H9 (cell line): ENCODE measurements around the gene RGL1. TPM values are rescaled to one million over a fixed set of nuclear protein-coding genes. Genes with fewer than 3 reads are reported as not detected.

ENCODE experiments used
- DNase-seq: peaks from one replicate; pipeline ENCODE4 v3.0.0-alpha.2; 2017
- H2AFZ ChIP-seq: one replicate; pipeline ENCODE4 v1.6.1; 2013; ENCODE audit warnings: mild to moderate bottlenecking, low read length, control low read depth, moderate library complexity
- H2AK5ac ChIP-seq: 2 replicates; pipeline ENCODE4 v1.6.1; 2013; ENCODE audit warnings: low read length, control low read depth, mixed read lengths; ENCODE audit not compliant: insufficient read length
- H2BK120ac ChIP-seq: one replicate; pipeline ENCODE4 v1.6.1; 2013; ENCODE audit warnings: low read depth, mild to moderate bottlenecking, low read length, control low read depth, inconsistent platforms; ENCODE audit not compliant: poor library complexity, severe bottlenecking
- H2BK12ac ChIP-seq: 2 replicates; pipeline ENCODE4 v1.6.1; 2013; ENCODE audit warnings: low read length, control low read depth, mixed read lengths, low read depth; ENCODE audit not compliant: insufficient read length
- H2BK15ac ChIP-seq: 2 replicates; pipeline ENCODE4 v1.6.1; 2013; ENCODE audit warnings: low read depth, low read length, control low read depth
- H2BK20ac ChIP-seq: one replicate; pipeline ENCODE4 v1.6.1; 2013; ENCODE audit warnings: low read depth, mild to moderate bottlenecking, low read length, control low read depth, inconsistent platforms; ENCODE audit not compliant: poor library complexity, severe bottlenecking
- H2BK5ac ChIP-seq: 2 replicates; pipeline ENCODE4 v1.6.1; 2013; ENCODE audit warnings: low read length, control low read depth, mixed read lengths; ENCODE audit not compliant: insufficient read length
- H3K14ac ChIP-seq: 2 replicates; pipeline ENCODE4 v1.6.1; 2013; ENCODE audit warnings: low read length, control low read depth; ENCODE audit not compliant: insufficient read depth
- H3K18ac ChIP-seq: 2 replicates; pipeline ENCODE4 v1.6.1; 2013; ENCODE audit warnings: low read depth, mild to moderate bottlenecking, mixed read lengths, low read length, control low read depth; ENCODE audit not compliant: insufficient read length
- H3K23ac ChIP-seq: 2 replicates; pipeline ENCODE4 v1.6.1; 2013; ENCODE audit warnings: low read length, control low read depth, mixed read lengths, low read depth; ENCODE audit not compliant: insufficient read length
- H3K23me2 ChIP-seq: 2 replicates; pipeline ENCODE4 v1.6.1; 2013; ENCODE audit warnings: low read depth, mild to moderate bottlenecking, mixed read lengths, low read length, control low read depth; ENCODE audit not compliant: insufficient read length, poor library complexity, severe bottlenecking
- H3K27ac ChIP-seq: 2 replicates; pipeline ENCODE4 v1.5.1; 2013; ENCODE audit warnings: low read length, control low read depth, mixed read lengths, low read depth; ENCODE audit not compliant: insufficient read length
- H3K27me3 ChIP-seq: 2 replicates; pipeline ENCODE4 v1.6.1; 2013; ENCODE audit warnings: low read length, control low read depth, inconsistent platforms; ENCODE audit not compliant: insufficient read depth
- H3K4ac ChIP-seq: 2 replicates; pipeline ENCODE4 v1.6.1; 2013; ENCODE audit warnings: low read depth, mild to moderate bottlenecking, control low read depth, inconsistent platforms, low read length, moderate library complexity
- H3K4me1 ChIP-seq: 2 replicates; pipeline ENCODE4 v1.6.1; 2013; ENCODE audit warnings: low read length, control low read depth, inconsistent platforms; ENCODE audit not compliant: insufficient read depth
- H3K4me2 ChIP-seq: 2 replicates; pipeline ENCODE4 v1.6.1; 2013; ENCODE audit warnings: low read length, control low read depth, mixed read lengths; ENCODE audit not compliant: insufficient read length, insufficient read depth
- H3K56ac ChIP-seq: 2 replicates; pipeline ENCODE4 v1.6.1; 2013; ENCODE audit warnings: low read depth, mild to moderate bottlenecking, mixed read lengths, low read length, control low read depth; ENCODE audit not compliant: insufficient read length
- H3K79me1 ChIP-seq: 2 replicates; pipeline ENCODE4 v1.6.1; 2013; ENCODE audit warnings: low read depth, mild to moderate bottlenecking, moderate library complexity, low read length, control low read depth, inconsistent platforms; ENCODE audit not compliant: insufficient read depth, poor library complexity, severe bottlenecking
- H3K79me2 ChIP-seq: 2 replicates; pipeline ENCODE4 v1.6.1; 2013; ENCODE audit warnings: low read length, control low read depth, inconsistent platforms; ENCODE audit not compliant: insufficient read depth
- H3K9ac ChIP-seq: 2 replicates; pipeline ENCODE4 v1.6.1; 2013; ENCODE audit warnings: low read length, control low read depth, mixed read lengths; ENCODE audit not compliant: insufficient read length; ENCODE audit errors: extremely low read depth
- H3K9me3 ChIP-seq: one replicate; pipeline ENCODE4 v1.6.1; 2013; ENCODE audit warnings: low read depth, low read length, inconsistent platforms; ENCODE audit not compliant: control insufficient read depth
- H3T11ph ChIP-seq: one replicate; pipeline ENCODE4 v1.6.1; 2013; ENCODE audit warnings: mild to moderate bottlenecking, low read length, control low read depth, inconsistent platforms
- H4K20me1 ChIP-seq: one replicate; pipeline ENCODE4 v1.6.1; 2013; ENCODE audit not compliant: control insufficient read depth, insufficient read length, insufficient read depth
- H4K5ac ChIP-seq: 2 replicates; pipeline ENCODE4 v1.6.1; 2013; ENCODE audit warnings: low read depth, mild to moderate bottlenecking, mixed read lengths, low read length, control low read depth; ENCODE audit not compliant: insufficient read length
- H4K8ac ChIP-seq: replicated peaks from 2 replicates; pipeline ENCODE4 v1.6.1; 2013; ENCODE audit warnings: low read length, control low read depth, mixed read lengths, low read depth; ENCODE audit not compliant: insufficient read length
- H4K91ac ChIP-seq: 2 replicates; pipeline ENCODE4 v1.6.1; 2013; ENCODE audit warnings: low read depth, mild to moderate bottlenecking, moderate library complexity, mixed read lengths, low read length, control low read depth; ENCODE audit not compliant: insufficient read length
- H3K27ac Mint-ChIP-seq, 3 experiments: 2 replicates in 2 of 3; 3 replicates in 1 of 3; pipeline ENCODE4 v1.8.0; 2020 to 2021; ENCODE audit warnings: mixed read lengths in 3 of 3, mild to moderate bottlenecking in 1 of 3, moderate library complexity in 1 of 3
- H3K27me3 Mint-ChIP-seq: 2 replicates; pipeline ENCODE4 v1.8.0; 2021; ENCODE audit warnings: low read depth, mild to moderate bottlenecking, moderate library complexity, mixed read lengths
- H3K36me3 Mint-ChIP-seq, 3 experiments: 2 replicates in 2 of 3; 3 replicates in 1 of 3; pipeline ENCODE4 v1.8.0; 2020 to 2021; ENCODE audit warnings: low read depth in 3 of 3, mixed read lengths in 3 of 3; ENCODE audit not compliant: insufficient read depth in 1 of 3
- H3K4me1 Mint-ChIP-seq, 2 experiments: 2 replicates each; pipeline ENCODE4 v1.8.0; 2020; ENCODE audit warnings: mixed read lengths in 2 of 2
- H3K4me3 Mint-ChIP-seq, 2 experiments: 2 replicates in 1 of 2; 3 replicates in 1 of 2; pipeline ENCODE4 v1.8.0; 2020 to 2021; ENCODE audit warnings: mild to moderate bottlenecking in 2 of 2, mixed read lengths in 2 of 2, moderate library complexity in 1 of 2
- H3K9me3 Mint-ChIP-seq, 2 experiments: 2 replicates in 1 of 2; 3 replicates in 1 of 2; pipeline ENCODE4 v1.8.0; 2020; ENCODE audit warnings: mild to moderate bottlenecking in 2 of 2, mixed read lengths in 2 of 2, moderate library complexity in 1 of 2
- WGBS: extraction: QIAGEN DNeasy Blood & Tissue Kit; methylation state at CpG from one replicate; pipeline ENCODE4 v1.1.7; 2013; ENCODE audit warnings: missing lambda C conversion rate, low lambda C conversion rate, mixed read lengths; ENCODE audit not compliant: insufficient read length; ENCODE audit errors: extremely low coverage; 5-methylcytosine and 5-hydroxymethylcytosine counted together
- total RNA-seq: library from RNA; stranded (reverse); gene quantifications from 2 replicates; pipeline ENCODE4 v1.2.1, GENCODE V29; 2021
- TF ChIP-seq, protein P1 (sequence below): fragments of 200-600 bp; sonication (generic); conservative IDR thresholded peaks from 3 replicates; pipeline ENCODE4 v1.8.0; 2021; ENCODE audit warnings: antibody characterized with exemption, mild to moderate bottlenecking

The RGL1 gene
- total RNA-seq, 1 experiment from 2014 or later: 1.4 TPM

- H3K27me3 Mint-ChIP-seq: no peaks in the 10 kb centered on the region; the same call in 1 of the 2 replicates
- H3K4me1 Mint-ChIP-seq: peaks cover 17 to 23% of the 10 kb centered on the region in 2 experiments
- no peaks in the 10 kb centered on the region; the same call in 1 of the 2 replicates for H3K79me2 ChIP-seq
Observed at GRCh38 chr1:183817576-183818288, 12.8 kb downstream of the RGL1 start.

More at GRCh38 chr1:183817576-183818288, 12.8 kb downstream of the RGL1 start:
- no peak overlapping the region for H2BK5ac ChIP-seq
- H3K14ac ChIP-seq: no peak overlapping the region
- H4K20me1 ChIP-seq: no peaks in the 10 kb centered on the region
- H3K9me3 ChIP-seq: no peaks in the 10 kb centered on the region
- no peak for DNase-seq
- H2BK15ac ChIP-seq: no peak overlapping the region
- no peak overlapping the region for H2BK120ac ChIP-seq
- Mint-ChIP-seq H3K27ac (no peak overlapping the region), H3K4me3 (no peak overlapping the region), H3K9me3 (no peaks in the 10 kb centered on the region), H3K36me3 (no peaks in the 10 kb centered on the region)
- H3T11ph ChIP-seq: no peak overlapping the region
- H4K5ac ChIP-seq: no peak overlapping the region
- H3K18ac ChIP-seq: no peak overlapping the region
- H3K23me2 ChIP-seq: no peaks in the 10 kb centered on the region
- H3K56ac ChIP-seq: no peak overlapping the region
- no peak overlapping the region for H4K91ac ChIP-seq
- H3K9ac ChIP-seq: no peak overlapping the region
- no peak overlapping the region for H2BK20ac ChIP-seq
- no CpG with 5 or more reads among the region's 5 CpGs for WGBS
- peaks cover 2% of the 10 kb centered on the region; the same call in 1 of the 2 replicates for H3K4me1 ChIP-seq
- H3K79me1 ChIP-seq: no peaks in the 10 kb centered on the region
- no peaks in the 10 kb centered on the region for H3K27me3 ChIP-seq
- no peak overlapping the region for H3K27ac ChIP-seq
- no peak overlapping the region for H3K23ac ChIP-seq
- no peak overlapping the region for H3K4me2 ChIP-seq
- TF ChIP-seq, protein P1, sequence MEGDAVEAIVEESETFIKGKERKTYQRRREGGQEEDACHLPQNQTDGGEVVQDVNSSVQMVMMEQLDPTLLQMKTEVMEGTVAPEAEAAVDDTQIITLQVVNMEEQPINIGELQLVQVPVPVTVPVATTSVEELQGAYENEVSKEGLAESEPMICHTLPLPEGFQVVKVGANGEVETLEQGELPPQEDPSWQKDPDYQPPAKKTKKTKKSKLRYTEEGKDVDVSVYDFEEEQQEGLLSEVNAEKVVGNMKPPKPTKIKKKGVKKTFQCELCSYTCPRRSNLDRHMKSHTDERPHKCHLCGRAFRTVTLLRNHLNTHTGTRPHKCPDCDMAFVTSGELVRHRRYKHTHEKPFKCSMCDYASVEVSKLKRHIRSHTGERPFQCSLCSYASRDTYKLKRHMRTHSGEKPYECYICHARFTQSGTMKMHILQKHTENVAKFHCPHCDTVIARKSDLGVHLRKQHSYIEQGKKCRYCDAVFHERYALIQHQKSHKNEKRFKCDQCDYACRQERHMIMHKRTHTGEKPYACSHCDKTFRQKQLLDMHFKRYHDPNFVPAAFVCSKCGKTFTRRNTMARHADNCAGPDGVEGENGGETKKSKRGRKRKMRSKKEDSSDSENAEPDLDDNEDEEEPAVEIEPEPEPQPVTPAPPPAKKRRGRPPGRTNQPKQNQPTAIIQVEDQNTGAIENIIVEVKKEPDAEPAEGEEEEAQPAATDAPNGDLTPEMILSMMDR: no peak
- H2AK5ac ChIP-seq: no peak overlapping the region
- no peak overlapping the region for H4K8ac ChIP-seq
- no peak overlapping the region for H2AFZ ChIP-seq
- no peak overlapping the region for H3K4ac ChIP-seq
- no peak overlapping the region for H2BK12ac ChIP-seq
